HG03378 (cell line): Measurements from ENCODE around the gene CSNK1G2.

ENCODE experiments used
- ATAC-seq: cut with Tn5 transposase; IDR thresholded peaks from one replicate; pipeline ENCODE4 v1.9.1; 2021; ENCODE audit warnings: mild to moderate bottlenecking, moderate library complexity; ENCODE audit not compliant: unreplicated experiment

Gene CSNK1G2

DNA sequence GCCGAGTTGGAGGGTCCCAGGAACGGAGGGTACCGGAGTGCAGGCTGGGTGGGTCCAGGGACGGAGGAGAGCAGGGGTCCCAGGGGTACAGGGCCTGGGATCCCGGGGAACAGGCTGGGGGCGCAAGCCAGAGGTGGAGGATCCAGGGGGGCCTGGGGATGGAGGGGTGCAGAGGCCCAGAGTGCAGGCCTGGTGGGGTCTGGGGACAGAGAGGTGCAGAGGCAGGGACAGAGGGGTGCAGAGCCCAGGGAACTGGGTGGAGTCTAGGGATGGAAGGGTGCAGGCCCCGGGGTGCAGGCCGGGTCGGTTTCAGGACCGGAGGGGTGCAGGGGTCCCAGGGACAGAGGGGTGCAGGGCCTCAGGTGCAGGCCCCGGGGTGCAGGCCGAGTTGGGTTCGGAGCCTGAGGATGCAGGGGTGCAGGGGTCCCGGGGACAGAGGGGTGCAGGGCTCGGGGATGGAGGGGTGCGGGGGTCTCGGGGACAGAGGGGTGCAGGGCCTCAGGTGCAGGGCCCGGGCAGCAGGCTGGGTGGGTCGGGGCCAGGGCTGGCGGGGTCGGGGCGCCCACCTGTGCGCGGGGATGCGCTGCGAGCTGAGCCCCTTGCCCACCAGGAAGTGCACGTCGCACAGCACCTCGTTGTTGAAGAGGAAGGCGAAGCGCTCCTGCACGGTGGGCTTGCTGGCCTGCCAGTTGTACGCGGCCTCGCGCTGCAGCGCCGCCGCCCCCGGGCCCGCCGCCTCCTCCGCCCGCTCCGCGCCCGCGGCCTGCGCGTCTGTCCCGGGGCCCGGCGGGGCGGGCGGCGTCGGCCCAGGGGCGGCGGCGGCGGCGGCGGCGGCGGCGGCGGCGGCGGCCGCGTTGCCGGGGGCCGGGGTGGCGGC is 74.0 kb downstream of the CSNK1G2 start:
- ATAC-seq = no peak

DNA sequence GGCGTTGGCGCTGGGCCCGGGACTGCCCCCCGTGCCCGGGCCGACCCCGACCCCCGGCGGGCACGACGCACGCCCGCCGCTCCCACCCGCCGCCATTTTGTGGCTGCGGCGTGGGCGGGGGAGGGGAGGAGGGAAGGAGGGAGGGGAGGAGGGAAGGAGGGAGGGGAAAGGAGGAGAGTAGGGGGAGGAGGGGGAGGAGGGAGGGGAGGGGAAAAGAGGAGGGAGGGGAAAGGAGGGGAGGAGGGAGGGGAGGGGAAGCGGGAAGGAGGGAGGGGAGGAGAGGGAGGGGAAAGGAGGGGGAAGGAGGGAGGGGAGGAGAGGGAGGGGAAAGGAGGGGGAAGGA is 74.6 kb downstream of the CSNK1G2 start, which contains the start of gene BTBD2:
BTBD2 (minus strand) TSS at position 107 of the 343 bp plus-strand sequence; CDS start at position 96, 11 bp downstream.
- no peak for ATAC-seq

DNA sequence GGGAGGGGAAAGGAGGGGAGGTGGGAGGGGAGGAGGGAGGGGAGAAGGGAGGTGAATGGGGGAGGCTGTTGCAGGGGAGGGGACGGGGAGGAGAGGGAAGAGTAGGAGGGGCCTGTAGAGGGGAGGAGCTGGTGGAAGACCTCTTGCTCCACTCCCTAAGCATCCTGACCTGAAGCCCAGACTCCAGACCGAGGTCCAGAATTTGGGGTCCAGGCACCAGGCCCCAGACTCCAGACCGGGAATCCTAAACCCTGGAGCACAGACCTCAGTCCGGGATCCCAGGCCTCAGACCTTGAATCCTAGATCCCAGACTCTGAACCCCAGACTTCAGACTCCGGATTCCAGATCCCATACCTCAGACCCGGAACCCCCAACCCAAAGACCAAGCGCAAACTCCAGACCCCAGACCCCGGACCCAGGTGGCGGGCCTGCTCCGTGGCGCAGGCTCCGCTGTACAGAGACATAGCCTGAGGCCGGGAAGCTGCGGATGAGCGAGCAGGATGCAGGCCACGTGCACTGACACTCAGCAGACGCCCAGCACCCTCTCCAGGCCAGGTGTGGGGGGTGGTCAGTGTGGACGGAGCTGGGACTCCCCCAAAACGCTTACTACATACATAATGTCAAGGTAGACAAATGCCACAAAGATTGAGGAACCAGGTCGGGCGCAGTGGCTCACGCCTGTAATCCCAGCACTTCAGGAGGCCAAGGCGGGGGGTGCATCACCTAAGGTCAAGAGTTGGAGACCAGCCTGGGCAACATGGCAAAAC is 75.3 kb downstream of the CSNK1G2 start:
- no peak for ATAC-seq

DNA sequence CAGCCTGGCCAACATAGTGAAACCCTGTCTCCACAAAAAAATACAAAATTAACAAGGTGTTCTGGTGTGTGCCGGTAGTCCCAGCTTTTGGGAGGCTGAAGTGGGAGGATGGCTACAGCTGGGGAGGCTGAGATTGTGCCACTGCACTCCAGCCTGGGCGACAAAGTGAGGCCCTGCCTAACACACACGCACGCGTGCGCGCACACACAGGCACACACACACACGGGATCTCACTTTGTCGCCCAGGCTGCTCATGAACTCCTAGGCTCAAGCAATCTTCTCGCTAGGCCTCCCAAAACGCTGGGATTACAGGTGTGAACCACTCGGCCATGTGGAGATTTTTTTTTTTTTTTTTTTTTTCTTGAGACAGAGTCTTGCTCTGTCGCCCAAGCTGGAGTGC is 77.8 kb downstream of the CSNK1G2 start:
- ATAC-seq = no peak

DNA sequence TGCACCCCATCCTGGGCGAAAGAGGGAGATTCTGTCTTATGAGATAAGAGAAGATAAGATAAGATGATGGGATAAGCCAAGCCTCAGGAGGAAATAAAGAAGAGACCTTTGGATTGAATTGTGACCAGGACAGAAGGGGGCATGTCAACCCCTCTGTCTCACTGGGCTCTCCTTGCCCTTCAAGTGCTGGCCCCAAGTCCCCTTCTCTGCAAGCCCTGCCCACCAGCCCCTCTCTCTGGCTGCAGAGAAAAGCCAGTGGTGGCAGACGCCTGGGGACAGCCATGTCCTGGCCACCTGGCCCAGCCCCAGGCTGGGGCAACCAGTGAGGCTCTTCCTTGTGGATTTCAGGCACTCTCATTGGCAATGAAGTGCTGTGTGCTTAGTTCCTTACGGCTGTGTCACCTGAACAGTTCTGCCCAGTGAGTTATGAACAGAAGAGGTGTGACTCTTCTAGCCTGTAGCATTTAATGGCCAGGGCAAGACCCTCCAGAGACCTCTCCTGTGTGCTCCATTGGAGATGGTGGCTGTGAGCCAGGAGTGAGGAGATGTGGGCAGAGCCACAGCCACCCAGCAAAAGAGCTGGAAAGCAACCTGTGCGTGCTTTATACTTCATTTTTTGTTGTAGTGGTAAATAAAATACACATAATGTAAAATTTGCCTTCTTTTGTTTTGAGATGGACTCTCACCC is 80.6 kb downstream of the CSNK1G2 start:
- ATAC-seq = no peak

DNA sequence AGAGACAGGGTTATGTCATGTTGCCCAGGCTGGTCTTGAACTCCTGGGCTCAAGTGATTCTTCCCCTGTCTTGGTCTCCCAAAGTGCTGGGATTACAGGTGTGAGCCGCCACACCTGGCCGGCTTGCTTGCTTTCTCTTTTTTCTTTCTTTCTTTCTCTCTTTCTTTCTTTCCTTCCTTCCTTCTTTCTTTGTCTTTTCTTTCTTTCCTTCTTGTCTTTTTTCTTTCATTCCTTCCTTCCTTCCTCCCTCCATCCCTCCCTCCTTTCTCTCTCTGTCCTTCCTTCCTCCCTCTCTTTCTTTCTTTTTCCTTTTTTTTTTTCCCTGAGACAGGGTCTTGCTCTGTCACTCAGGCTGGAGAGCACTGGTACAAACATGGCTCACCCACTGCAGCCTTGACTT is 81.3 kb downstream of the CSNK1G2 start:
- ATAC-seq = no peak

DNA sequence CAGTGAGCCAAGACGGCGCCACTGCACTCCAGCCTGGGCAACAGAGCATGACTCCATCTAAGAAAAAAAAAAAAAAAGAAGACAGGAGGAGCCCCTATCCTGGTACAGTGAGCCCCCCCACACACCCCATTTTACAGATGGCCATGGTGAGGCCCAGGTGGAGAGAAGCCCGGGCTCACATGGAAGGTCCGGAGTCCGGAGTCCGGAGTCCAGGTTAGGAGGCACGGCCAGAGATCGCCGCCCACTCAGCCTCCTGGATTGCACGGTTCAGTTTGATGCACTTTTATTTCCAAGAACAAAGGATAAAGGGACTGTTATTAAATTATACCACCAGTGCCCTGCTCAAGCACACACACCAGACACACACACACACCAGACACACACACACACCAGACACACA is 85.8 kb downstream of the CSNK1G2 start:
- no peak for ATAC-seq

DNA sequence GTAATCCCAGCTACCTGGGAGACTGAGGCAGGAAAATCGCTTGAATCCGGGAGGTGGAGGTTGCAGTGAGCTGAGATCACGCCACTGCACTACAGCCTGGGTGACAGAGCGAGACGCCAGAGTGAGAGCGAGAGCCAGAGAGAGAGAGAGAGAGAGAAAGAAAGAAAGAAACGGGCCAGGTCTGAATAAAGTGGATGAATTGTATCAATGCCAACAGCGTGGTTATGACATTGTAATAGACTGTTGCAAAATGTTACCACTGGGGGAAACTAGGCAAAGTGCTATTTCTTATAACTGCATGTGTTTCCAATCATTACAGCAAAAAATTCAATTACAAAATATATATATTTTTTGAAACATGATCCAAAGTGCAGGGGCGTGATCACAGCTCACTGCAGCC is 86.4 kb downstream of the CSNK1G2 start:
- ATAC-seq = no peak
